GM18861 (cell line): ENCODE results near the gene SUMO2.

Experiments
- ATAC-seq: cut with Tn5 transposase; IDR thresholded peaks from one replicate; pipeline ENCODE4 v1.9.1; 2021; ENCODE audit not compliant: unreplicated experiment

The SUMO2 gene

GRCh38 chr17:75124819-75125162, 58.0 kb downstream of the SUMO2 start:
- ATAC-seq: no peak

DNA sequence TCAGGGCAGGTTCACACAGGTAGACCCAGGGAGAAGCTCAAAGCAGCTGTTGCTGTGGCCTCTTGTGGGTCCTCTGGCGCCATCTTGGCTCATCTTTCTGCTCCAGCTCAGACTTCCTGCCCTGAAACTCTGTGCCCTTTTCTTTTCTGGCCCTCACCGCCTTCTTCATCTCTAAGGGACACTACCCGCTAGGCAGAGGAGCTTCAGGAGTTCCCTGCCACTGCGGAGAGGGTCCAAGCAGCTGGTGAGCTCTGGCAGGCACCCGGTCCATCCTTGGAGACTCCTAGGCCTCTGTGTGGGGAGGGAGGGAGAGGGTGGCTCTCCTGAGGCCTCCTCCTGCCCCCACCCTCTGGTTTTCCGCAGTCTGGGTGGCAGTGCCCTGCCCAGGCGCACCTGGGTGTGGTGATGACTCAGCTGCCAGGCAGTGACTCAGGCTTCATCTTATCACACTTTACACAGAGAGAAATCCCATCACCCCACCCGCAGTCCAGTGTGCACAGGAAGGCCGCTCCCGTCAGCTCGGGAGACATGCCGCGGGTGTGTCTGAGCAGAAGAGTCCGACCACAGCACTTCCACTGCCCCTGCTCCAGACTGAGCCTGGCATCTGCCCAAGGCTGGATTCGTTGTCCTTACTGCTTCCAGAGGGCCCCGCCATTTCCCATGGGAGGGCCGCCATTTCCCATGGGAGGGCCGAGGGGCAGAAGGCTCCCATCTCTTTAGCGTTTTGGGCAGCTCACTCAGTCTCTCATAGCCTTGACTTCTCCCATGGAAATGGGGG, 58.5 kb downstream of the SUMO2 start:
- ATAC-seq: no peak

GRCh38 chr17:75118307-75118706, 64.5 kb downstream of the SUMO2 start:
- no peak for ATAC-seq

GRCh38 chr17:75116737-75117136, 66.0 kb downstream of the SUMO2 start:
- no peak for ATAC-seq
